ENCODE results near the gene NUP160. TPM values are rescaled to one million over a fixed set of nuclear protein-coding genes. Genes with fewer than 3 reads are reported as not detected.

Gene NUP160
- total and polyA plus RNA-seq, 2 of the 13 experiments (the other 11 are each of a cell fraction or from before 2014, with no cell fraction given), result 28.3 to 43.5 TPM

DNA sequence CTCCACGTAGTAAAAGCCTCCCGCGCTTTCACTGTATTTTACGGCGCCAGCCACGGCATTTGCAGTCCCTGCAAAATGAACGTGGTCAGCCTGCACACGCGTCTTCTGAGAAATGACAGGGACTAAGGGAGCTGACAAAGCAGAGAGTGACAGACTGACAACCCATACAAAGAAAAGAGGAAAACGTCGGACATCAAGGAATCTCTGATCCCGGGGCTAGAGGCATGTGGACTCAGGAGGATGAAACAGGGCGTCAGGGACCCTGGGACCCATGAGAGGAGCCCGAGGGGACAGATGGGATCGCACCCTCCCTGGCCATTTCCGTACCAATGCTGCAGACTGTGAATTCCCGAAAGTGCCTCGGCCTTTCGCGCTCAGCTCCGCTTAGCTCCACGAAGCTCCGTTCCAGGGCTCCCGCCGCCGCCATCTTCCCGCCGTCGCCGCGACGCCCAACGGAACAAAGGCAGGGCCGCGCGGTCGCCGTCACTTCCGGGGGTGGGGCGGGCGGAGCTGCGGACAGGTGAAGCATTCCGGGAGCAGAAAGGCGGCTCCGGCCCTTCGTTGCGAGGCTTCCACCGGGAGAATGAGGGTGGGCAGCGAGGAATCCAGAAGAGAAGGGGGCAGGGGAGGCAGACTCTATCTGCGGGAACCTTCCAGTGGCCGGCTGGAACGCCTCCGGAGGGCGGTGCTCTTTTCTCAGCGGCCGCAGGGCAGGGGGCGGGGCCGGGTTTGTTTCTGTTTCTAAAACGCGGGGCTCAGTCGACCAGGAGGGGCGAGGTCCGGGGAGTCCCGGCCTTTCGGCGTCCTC is at the start of gene NUP160 (continued):
- peak; percentile 61 for TF ChIP-seq TGIF2 (CRISPR knock-in tag; IDR thresholded peaks at IDR 0.05)
- TF ChIP-seq, protein P1, sequence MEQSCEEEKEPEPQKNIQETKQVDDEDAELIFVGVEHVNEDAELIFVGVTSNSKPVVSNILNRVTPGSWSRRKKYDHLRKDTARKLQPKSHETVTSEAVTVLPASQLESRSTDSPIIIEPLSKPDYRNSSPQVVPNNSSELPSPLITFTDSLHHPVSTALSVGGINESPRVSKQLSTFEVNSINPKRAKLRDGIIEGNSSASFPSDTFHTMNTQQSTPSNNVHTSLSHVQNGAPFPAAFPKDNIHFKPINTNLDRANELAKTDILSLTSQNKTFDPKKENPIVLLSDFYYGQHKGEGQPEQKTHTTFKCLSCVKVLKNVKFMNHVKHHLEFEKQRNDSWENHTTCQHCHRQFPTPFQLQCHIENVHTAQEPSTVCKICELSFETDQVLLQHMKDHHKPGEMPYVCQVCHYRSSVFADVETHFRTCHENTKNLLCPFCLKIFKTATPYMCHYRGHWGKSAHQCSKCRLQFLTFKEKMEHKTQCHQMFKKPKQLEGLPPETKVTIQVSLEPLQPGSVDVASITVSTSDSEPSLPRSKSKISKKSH (CRISPR knock-in tag; IDR thresholded peaks at IDR 0.05; ENCODE audit: borderline replicate concordance), result peak; percentile 87
- TF ChIP-seq SAFB2 (CRISPR knock-in tag; IDR thresholded peaks at IDR 0.05; ENCODE audit: borderline replicate concordance, low read depth), result 0 out of 2 replicates have a peak, but pooled peaks have one; percentile 80
- TF ChIP-seq ELF4 (CRISPR knock-in tag; IDR thresholded peaks at IDR 0.05; ENCODE audit: borderline replicate concordance), result peak; percentile 86; the same call in 1 of the 2 replicates
- TF ChIP-seq ZFP1 (CRISPR knock-in tag; IDR thresholded peaks at IDR 0.05), result no peak
- TF ChIP-seq, protein P2, sequence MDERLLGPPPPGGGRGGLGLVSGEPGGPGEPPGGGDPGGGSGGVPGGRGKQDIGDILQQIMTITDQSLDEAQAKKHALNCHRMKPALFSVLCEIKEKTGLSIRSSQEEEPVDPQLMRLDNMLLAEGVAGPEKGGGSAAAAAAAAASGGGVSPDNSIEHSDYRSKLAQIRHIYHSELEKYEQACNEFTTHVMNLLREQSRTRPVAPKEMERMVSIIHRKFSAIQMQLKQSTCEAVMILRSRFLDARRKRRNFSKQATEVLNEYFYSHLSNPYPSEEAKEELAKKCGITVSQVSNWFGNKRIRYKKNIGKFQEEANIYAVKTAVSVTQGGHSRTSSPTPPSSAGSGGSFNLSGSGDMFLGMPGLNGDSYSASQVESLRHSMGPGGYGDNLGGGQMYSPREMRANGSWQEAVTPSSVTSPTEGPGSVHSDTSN (CRISPR knock-in tag; IDR thresholded peaks at IDR 0.05), result no peak
- TF ChIP-seq, protein P3, sequence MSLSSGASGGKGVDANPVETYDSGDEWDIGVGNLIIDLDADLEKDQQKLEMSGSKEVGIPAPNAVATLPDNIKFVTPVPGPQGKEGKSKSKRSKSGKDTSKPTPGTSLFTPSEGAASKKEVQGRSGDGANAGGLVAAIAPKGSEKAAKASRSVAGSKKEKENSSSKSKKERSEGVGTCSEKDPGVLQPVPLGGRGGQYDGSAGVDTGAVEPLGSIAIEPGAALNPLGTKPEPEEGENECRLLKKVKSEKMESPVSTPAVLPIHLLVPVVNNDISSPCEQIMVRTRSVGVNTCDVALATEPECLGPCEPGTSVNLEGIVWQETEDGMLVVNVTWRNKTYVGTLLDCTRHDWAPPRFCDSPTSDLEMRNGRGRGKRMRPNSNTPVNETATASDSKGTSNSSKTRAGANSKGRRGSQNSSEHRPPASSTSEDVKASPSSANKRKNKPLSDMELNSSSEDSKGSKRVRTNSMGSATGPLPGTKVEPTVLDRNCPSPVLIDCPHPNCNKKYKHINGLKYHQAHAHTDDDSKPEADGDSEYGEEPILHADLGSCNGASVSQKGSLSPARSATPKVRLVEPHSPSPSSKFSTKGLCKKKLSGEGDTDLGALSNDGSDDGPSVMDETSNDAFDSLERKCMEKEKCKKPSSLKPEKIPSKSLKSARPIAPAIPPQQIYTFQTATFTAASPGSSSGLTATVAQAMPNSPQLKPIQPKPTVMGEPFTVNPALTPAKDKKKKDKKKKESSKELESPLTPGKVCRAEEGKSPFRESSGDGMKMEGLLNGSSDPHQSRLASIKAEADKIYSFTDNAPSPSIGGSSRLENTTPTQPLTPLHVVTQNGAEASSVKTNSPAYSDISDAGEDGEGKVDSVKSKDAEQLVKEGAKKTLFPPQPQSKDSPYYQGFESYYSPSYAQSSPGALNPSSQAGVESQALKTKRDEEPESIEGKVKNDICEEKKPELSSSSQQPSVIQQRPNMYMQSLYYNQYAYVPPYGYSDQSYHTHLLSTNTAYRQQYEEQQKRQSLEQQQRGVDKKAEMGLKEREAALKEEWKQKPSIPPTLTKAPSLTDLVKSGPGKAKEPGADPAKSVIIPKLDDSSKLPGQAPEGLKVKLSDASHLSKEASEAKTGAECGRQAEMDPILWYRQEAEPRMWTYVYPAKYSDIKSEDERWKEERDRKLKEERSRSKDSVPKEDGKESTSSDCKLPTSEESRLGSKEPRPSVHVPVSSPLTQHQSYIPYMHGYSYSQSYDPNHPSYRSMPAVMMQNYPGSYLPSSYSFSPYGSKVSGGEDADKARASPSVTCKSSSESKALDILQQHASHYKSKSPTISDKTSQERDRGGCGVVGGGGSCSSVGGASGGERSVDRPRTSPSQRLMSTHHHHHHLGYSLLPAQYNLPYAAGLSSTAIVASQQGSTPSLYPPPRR (CRISPR knock-in tag; IDR thresholded peaks at IDR 0.05; ENCODE audit: borderline replicate concordance), result peak; percentile 57
- no peak for TF ChIP-seq ZNF33B (CRISPR knock-in tag; IDR thresholded peaks at IDR 0.05)
- TF ChIP-seq ZNF333 (CRISPR knock-in tag; IDR thresholded peaks at IDR 0.05; ENCODE audit: borderline replicate concordance), result 0 out of 2 replicates have a peak, but pooled peaks have one; percentile 37
- peak; percentile 92 for TF ChIP-seq MYC (CRISPR knock-in tag; IDR thresholded peaks at IDR 0.05; ENCODE audit: borderline replicate concordance)
- peak; percentile 65 for TF ChIP-seq NR2C2 (CRISPR knock-in tag; IDR thresholded peaks at IDR 0.05; ENCODE audit: borderline replicate concordance)
- no peak for TF ChIP-seq NFE2 (CRISPR knock-in tag; IDR thresholded peaks at IDR 0.05)
- TF ChIP-seq MAF1 (CRISPR knock-in tag; IDR thresholded peaks at IDR 0.05; ENCODE audit: borderline replicate concordance), result peak; percentile 80; the same call in 1 of the 2 replicates
- TF ChIP-seq RARG (CRISPR knock-in tag; IDR thresholded peaks at IDR 0.05; ENCODE audit: low read depth), result no peak
- TF ChIP-seq GLI4 (CRISPR knock-in tag; IDR thresholded peaks at IDR 0.05; ENCODE audit: borderline replicate concordance), result peak; percentile 51; the same call in 1 of the 2 replicates
- TF ChIP-seq, protein P4, sequence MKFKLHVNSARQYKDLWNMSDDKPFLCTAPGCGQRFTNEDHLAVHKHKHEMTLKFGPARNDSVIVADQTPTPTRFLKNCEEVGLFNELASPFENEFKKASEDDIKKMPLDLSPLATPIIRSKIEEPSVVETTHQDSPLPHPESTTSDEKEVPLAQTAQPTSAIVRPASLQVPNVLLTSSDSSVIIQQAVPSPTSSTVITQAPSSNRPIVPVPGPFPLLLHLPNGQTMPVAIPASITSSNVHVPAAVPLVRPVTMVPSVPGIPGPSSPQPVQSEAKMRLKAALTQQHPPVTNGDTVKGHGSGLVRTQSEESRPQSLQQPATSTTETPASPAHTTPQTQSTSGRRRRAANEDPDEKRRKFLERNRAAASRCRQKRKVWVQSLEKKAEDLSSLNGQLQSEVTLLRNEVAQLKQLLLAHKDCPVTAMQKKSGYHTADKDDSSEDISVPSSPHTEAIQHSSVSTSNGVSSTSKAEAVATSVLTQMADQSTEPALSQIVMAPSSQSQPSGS (CRISPR knock-in tag; IDR thresholded peaks at IDR 0.05), result peak; percentile 60; the same call in 1 of the 2 replicates

Data from HepG2 (cell line).